Glutamatergic neuron (in vitro differentiated cells): ENCODE results near the gene CNTD1. TPM values are rescaled to one million over a fixed set of nuclear protein-coding genes. Genes with fewer than 3 reads are reported as not detected.

ENCODE experiments used
- DNase-seq: peaks from one replicate; pipeline ENCODE4 v3.0.0; 2022
- H3K27ac Mint-ChIP-seq: one replicate; pipeline ENCODE4 v1.8.0; 2020; ENCODE audit warnings: mild to moderate bottlenecking, mixed read lengths, inconsistent platforms; ENCODE audit not compliant: unreplicated experiment
- H3K27me3 Mint-ChIP-seq: one replicate; pipeline ENCODE4 v1.8.0; 2020; ENCODE audit warnings: mild to moderate bottlenecking, moderate library complexity, mixed read lengths, inconsistent platforms; ENCODE audit not compliant: unreplicated experiment
- H3K36me3 Mint-ChIP-seq: one replicate; pipeline ENCODE4 v1.8.0; 2020; ENCODE audit warnings: mild to moderate bottlenecking, mixed read lengths, inconsistent platforms; ENCODE audit not compliant: unreplicated experiment
- H3K4me1 Mint-ChIP-seq: one replicate; pipeline ENCODE4 v1.8.0; 2020; ENCODE audit warnings: mild to moderate bottlenecking, low read depth, mixed read lengths, inconsistent platforms; ENCODE audit not compliant: unreplicated experiment
- H3K4me3 Mint-ChIP-seq: one replicate; pipeline ENCODE4 v1.8.0; 2020; ENCODE audit warnings: mild to moderate bottlenecking, mixed read lengths, inconsistent platforms; ENCODE audit not compliant: unreplicated experiment
- H3K9me3 Mint-ChIP-seq: one replicate; pipeline ENCODE4 v1.8.0; 2020; ENCODE audit warnings: mild to moderate bottlenecking, moderate library complexity, mixed read lengths, inconsistent platforms; ENCODE audit not compliant: unreplicated experiment
- CTCF ChIP-seq: fragments of 200-600 bp; sonication (generic); IDR thresholded peaks from one replicate; pipeline ENCODE4 v1.5.0; 2021; ENCODE audit not compliant: partially characterized antibody, unreplicated experiment
- long read RNA-seq: library from polyadenylated mRNA; unstranded; transcript quantifications from one replicate; pipeline ENCODE4 v2.0.0, GENCODE V29; 2020; ENCODE audit not compliant: unreplicated experiment
- total RNA-seq: library from RNA; stranded (reverse); fragmentation: NEBNext Ultra II Directional; extraction: Animal tissue kit (Norgen Biotek cat#: 25700); gene quantifications from one replicate; pipeline ENCODE4 v1.2.1, GENCODE V29; 2021; ENCODE audit not compliant: unreplicated experiment

CNTD1 gene
- not detected for total RNA-seq
- long read RNA-seq, result 0 reads

- peaks cover 3% of the 10 kb centered on the region for H3K4me1 Mint-ChIP-seq
- H3K4me3 Mint-ChIP-seq, result peak within 1 kb of the TSS; percentile 93
- peaks cover 6% of the 10 kb centered on the region for H3K36me3 Mint-ChIP-seq
- peaks cover 8% of the 10 kb centered on the region for H3K27me3 Mint-ChIP-seq
- no peak for TF ChIP-seq CTCF
- peak; percentile 93 for DNase-seq
- H3K9me3 Mint-ChIP-seq, result peaks cover 2% of the 10 kb centered on the region
- peak within 1 kb of the TSS; percentile 85 for H3K27ac Mint-ChIP-seq
Observed at GRCh38 chr17:42798383-42799380, at the start of gene CNTD1, which contains the start of gene COA3. Gene CNTD1 (plus strand): TSS chr17:42798861. CDS start chr17:42799068, 207 bp downstream. Gene COA3 (minus strand): TSS chr17:42798704. CDS start chr17:42798681, 23 bp downstream.

GRCh38 chr17:42748908-42749798, 49.5 kb upstream of the CNTD1 start:
- H3K36me3 Mint-ChIP-seq, result peaks cover 5% of the 10 kb centered on the region
- H3K9me3 Mint-ChIP-seq, result peaks cover 6% of the 10 kb centered on the region
- H3K4me3 Mint-ChIP-seq, result peak overlapping the region; percentile 32
- TF ChIP-seq CTCF, result no peak
- H3K4me1 Mint-ChIP-seq, result no peaks in the 10 kb centered on the region
- H3K27me3 Mint-ChIP-seq, result peaks cover 2% of the 10 kb centered on the region
- DNase-seq, result no peak
- H3K27ac Mint-ChIP-seq, result no peak overlapping the region

GRCh38 chr17:42750739-42751344, 47.8 kb upstream of the CNTD1 start:
- DNase-seq, result no peak
- no peak overlapping the region for H3K4me3 Mint-ChIP-seq
- H3K27ac Mint-ChIP-seq, result no peak overlapping the region
- H3K36me3 Mint-ChIP-seq, result no peaks in the 10 kb centered on the region
- no peaks in the 10 kb centered on the region for H3K27me3 Mint-ChIP-seq
- no peak for TF ChIP-seq CTCF
- no peaks in the 10 kb centered on the region for H3K4me1 Mint-ChIP-seq
- no peaks in the 10 kb centered on the region for H3K9me3 Mint-ChIP-seq

- Mint-ChIP-seq H3K27ac (no peak overlapping the region), H3K27me3 (no peaks in the 10 kb centered on the region), H3K4me3 (no peak overlapping the region), H3K4me1 (no peaks in the 10 kb centered on the region), H3K9me3 (no peaks in the 10 kb centered on the region), H3K36me3 (no peaks in the 10 kb centered on the region)
- no peak for TF ChIP-seq CTCF
- no peak for DNase-seq
Observed at GRCh38 chr17:42751628-42752027, 47.0 kb upstream of the CNTD1 start.
